Kidney tubule cell (primary cell): ENCODE data around the gene COL13A1.

Source experiments
- DNase-seq: peaks from one replicate; pipeline ENCODE4 v3.0.0-alpha.2; 2018; ENCODE audit warnings: low spot score

COL13A1 gene

GRCh38 chr10:69867699-69868558 lies 66.2 kb downstream of the COL13A1 start:
- DNase-seq, result no peak

- DNase-seq, result no peak
Measured at GRCh38 chr10:69868821-69869220, 67.1 kb downstream of the COL13A1 start.

- peak; percentile 59 for DNase-seq
Measured at GRCh38 chr10:69869291-69869961, 67.7 kb downstream of the COL13A1 start.

GRCh38 chr10:69870591-69870990 lies 68.9 kb downstream of the COL13A1 start:
- DNase-seq, result no peak

- no peak for DNase-seq
Measured at GRCh38 chr10:69871074-69871473, 69.4 kb downstream of the COL13A1 start.

- no peak for DNase-seq
Measured at GRCh38 chr10:69872323-69872722, 70.6 kb downstream of the COL13A1 start.

- DNase-seq, result no peak
Measured at GRCh38 chr10:69873135-69873639, 71.5 kb downstream of the COL13A1 start.

GRCh38 chr10:69874449-69874848 lies 72.7 kb downstream of the COL13A1 start:
- peak; percentile 64 for DNase-seq

- no peak for DNase-seq
Measured at GRCh38 chr10:69875856-69876255, 74.2 kb downstream of the COL13A1 start.

- DNase-seq, result no peak
Measured at GRCh38 chr10:69876286-69876685, 74.6 kb downstream of the COL13A1 start.

- DNase-seq, result no peak
Measured at GRCh38 chr10:69876931-69877330, 75.2 kb downstream of the COL13A1 start.

GRCh38 chr10:69878038-69878437 lies 76.3 kb downstream of the COL13A1 start:
- no peak for DNase-seq

GRCh38 chr10:69878951-69879350 lies 77.2 kb downstream of the COL13A1 start:
- no peak for DNase-seq

- no peak for DNase-seq
Measured at GRCh38 chr10:69879634-69880257, 78.0 kb downstream of the COL13A1 start.

GRCh38 chr10:69880301-69881081 lies 78.8 kb downstream of the COL13A1 start:
- no peak for DNase-seq

- DNase-seq, result no peak
Measured at GRCh38 chr10:69881202-69881601, 79.5 kb downstream of the COL13A1 start.

GRCh38 chr10:69883310-69884023 lies 81.8 kb downstream of the COL13A1 start:
- DNase-seq, result peak; percentile 15

GRCh38 chr10:69884024-69884367 lies 82.3 kb downstream of the COL13A1 start:
- DNase-seq, result no peak

- no peak for DNase-seq
Measured at GRCh38 chr10:69884686-69885085, 83.0 kb downstream of the COL13A1 start.

GRCh38 chr10:69885379-69886013 lies 83.8 kb downstream of the COL13A1 start:
- DNase-seq, result no peak
